Hematopoietic multipotent progenitor cell treated with erythropoietin and hydrocortisone succinate and interleukin-3 and kit ligand, for 17 days (in vitro differentiated cells): Measurements from ENCODE around the gene LIPK.

ENCODE experiments used
- DNase-seq: peaks from one replicate; pipeline ENCODE4 v3.0.0-alpha.2; 2015; ENCODE audit warnings: low spot score

Gene LIPK

DNA sequence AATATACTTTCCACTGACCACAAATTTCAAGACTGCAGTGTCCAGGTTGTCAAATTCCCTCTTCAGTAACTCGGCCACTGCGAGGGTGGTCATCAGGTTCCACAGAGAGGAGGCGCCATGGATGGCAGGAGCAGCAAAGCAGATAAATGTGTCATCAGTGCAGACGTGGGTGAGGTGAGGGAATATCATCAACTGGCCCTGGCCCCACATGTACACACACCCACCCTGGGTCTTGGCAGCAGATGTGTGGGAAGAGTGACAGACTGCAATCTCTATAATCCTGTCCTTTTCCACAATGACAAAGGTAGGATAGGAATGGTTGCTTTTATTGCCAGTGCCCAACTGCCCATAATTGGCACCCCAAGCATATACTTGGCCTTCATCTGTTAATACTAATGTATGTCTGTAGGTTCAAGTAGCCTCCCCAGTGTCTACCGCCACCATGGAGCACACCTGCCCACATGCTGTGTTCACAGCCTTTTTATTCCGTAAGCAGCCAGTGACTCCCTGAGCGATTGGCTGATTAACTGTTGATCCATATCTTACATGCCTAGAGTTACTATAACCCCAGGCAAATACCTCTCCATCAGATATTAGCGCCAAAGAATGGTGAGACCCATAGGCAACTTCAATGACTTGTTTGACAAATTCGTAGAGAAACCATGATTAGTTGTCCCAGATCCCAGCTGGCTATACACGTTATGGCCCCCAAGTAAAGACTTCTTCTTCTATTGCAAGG lies 80.2 kb downstream of the LIPK start:
- no peak for DNase-seq

DNA sequence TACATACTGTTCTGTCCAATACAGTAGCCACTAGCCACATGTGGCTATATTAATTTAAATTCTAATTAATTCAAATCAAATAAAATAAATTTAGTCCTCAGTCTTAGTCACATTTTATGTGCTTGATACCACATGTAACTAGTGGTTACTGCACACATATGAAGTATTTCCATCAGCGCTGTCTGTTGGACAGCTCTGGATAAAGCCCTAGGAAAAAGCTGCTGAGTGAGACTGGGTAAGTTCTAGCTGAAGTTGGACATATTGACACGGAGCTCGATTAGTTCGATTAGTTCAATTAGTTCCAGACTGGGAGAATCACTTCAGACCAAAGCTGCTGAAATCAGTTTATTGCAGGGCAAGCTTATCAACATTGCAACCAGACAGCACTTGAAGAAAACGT lies 81.4 kb downstream of the LIPK start:
- no peak for DNase-seq

DNA sequence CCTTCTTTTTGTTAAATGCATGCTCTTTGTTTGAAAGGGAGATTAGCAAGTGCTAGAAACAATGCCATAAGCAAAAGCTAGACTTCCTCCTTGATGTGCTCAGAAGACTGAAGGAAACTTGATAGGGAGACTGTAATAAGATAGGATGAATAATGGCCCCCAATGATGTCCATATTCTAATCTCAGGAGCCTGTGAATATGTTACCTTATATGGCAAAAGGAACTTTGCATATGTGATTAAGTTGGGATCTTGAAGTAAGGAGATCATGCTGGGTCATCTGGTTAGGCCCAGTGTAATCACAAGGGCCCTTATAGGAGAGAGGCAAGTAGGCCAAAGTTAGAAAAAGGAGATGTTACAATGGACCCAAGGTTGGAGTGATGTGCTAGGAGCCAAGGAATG lies 82.9 kb downstream of the LIPK start:
- DNase-seq: no peak

DNA sequence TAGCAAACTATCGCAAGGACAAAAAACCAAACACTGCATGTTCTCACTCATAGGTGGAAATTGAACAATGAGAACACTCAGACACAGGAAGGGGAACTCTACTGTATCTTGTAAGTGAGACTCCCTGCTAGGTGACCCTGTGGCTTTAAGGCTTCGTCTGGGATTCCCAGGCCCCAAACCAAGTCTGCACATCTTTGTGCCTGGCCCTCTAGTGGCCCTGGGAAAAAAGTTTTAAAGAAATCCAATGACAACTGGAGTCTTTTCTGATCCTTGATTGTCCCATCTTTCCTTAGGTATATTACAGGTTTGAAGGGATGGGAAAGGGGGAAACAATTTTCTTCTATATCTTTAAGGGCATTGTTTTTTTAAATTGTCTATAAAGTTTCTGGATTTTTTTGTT lies 85.9 kb downstream of the LIPK start:
- DNase-seq: no peak

DNA sequence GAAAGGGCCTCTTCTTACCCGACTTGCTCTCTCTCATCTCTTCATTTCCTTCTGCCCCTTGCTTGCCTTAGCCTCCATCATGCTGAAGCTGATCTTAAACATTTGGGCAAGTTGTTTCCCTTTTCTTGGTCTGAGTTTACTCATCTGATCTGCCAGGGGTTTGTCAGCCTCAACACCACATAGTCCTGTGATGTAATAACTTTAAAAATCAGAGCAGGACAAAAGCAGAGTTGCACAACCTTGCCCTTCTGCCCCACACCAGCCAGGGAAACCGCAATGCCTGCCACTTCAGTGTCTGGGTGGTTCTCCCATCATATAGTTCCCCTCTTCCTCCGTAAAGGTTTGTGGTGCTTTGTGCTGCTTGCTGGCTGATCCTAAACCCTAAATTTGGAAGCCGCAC lies 86.6 kb downstream of the LIPK start:
- DNase-seq: no peak

DNA sequence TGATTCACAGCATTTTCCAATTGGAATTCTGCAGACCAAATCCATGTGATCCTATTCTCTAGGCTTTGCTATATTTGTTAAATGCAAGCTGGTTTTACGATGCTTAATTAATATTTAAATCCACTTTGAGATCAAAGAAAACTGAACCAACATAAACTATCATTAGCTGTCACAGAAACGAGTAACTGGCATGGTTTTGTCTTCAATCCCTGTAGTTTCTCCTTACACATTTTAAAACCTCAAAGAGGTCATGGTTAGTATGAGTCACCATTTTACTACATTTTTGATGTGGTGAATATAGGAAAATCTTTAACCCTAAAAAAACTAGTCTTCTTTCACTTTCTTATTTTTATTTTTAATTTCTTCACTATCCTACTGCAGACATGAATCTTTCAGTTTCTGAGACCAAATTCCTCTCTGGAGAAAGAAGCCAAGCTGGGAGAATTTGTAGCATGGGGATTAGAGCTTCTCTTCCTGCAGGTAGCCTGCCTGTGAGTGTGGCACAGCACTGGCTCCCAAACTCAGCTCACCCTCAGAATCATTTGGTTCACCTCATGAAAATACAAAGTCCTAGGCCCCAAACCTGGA lies 87.8 kb downstream of the LIPK start:
- DNase-seq: no peak

DNA sequence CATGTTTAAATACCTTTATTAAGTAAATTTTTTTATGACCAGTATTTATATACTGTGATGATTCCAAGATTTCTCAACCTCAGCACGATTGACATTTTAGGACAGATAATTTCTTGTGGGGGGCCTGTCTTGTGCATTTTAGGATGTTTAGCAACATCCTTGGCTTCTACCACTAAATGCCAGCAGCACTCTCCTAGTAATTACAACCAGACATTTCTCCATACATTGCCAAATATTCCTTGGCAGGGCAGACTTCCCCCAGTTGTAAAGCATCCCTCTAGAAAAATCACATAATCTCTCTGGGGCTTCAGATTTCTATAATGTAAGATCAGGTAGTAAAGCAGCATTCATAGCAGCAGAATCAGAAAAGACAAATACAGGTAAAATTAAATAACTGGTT lies 88.7 kb downstream of the LIPK start:
- DNase-seq: no peak

DNA sequence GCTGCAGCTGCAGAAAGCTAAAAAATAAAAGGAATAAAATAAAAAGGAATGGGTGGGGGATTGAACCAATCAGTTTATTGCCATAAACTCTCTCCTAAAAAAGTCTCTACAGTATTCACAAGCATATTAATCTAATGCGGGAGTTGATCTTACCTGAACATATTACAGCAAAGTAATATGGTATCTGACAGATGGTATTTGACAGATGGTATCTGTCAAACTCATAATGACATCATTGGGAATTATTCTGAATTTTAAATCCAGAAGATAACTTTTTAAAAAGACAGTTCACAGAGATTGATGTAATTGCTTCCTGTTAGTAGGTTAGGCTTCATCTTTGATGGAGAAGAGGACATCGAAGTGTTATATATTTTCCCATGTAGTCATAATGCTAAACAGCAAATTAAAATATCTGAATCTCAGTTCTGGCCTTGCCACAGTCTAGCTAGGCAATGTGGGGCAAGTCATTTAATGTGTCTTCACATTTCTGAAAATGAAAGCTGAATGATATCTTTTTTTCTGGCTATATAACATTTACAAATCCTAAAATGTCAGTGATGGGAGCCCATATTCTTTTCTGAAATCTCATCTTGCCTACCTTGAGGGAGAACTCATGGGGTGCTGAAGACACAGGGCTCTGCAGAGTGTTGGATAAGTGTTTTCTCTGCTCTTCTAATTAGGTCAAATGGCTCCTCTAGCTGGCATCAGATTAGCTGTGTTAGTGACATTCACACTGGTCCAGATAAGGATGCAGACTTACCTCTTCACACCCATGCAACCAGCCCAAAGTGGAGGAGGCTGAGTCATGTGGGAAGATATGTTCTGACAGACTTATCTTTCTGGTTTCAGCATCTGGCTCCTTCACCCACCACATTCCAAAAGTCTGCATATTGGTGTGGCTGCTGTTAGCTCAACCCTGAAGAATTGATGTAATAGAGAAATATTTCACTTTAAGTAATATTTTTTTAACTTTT lies 94.4 kb downstream of the LIPK start:
- DNase-seq: no peak
